Measurements from ENCODE around the gene ZG16.

The ZG16 gene

DNA sequence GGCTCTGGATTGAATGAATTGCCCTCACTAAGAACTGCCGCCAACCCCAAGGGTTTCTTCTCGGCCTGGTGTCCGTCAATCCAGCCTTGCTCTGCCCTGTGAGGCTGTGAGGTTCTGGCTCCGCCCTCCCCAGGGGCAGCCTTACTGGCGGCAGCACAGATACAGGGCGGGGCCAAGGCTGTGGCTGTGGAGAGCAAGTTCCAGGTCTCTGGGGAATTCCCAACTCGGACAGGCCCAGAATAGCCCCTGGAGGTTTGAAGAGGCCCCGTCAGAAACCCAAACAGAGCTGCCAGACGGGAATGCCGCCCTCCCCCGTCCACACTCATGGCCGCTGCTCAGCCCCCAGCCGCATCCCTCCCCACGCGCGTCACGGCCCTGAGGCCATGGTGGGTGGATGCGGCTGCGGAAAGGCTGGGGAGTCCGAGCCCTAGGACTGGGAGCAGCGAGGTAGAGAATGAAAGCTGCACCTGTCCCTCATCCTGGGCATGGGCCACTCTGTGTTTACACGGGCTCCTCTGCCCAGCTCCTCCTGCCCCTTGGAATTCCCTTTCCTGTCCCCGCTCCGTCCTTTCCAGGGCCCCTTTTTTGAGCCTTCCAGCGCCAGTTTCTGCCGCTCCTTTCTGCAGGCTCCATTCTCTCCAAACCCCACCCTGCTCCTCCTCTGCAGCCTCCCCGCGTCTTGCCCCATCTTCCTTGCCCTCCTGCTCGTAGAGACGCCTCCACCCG, 33.3 kb downstream of the ZG16 start:
- DNase-seq: peak; percentile 94 to 96

DNA sequence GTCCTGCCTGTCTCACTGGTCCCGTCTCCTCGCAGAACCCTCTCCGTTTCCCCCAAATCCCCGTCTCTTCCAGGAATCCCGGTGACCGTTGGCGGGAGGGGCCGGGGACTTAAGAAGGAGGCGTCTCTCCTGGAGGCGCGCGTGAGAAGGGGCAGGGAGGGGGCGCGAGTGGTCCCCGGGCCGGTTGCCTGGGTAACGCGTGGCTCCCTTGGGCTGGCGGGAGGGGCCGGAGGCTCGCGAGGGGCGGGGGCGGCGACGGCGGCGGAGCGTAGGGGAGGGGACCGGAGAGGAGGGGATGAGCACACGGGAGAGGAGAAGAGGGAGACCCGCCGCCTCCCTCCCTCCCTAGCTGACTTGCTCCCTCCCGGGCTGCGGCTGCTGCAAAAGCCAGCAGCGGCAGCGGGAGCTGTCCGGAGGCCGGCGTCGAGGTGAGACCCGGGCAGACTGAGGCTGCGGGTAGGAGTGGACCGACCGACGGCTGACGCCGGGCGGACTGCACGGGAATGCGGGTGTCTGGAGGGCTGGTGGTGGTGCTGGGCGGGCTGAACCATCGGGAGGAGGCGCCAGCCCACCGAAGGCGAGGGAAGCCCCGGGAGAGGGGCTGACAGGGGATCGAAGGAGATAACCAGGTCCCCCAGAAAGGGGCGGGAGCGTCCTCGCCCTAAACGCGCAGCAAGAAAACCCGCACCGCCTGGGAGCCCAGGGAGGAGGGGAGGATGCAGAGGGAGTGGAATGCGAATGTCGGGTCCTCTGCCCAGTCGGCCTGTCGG, 34.0 kb downstream of the ZG16 start, which contains the start of gene PRRT2:
Gene PRRT2 (plus strand): TSS at position 298 of the 770 bp plus-strand sequence. CDS start 862 bp downstream, outside the sequence.
- DNase-seq: no peak

DNA sequence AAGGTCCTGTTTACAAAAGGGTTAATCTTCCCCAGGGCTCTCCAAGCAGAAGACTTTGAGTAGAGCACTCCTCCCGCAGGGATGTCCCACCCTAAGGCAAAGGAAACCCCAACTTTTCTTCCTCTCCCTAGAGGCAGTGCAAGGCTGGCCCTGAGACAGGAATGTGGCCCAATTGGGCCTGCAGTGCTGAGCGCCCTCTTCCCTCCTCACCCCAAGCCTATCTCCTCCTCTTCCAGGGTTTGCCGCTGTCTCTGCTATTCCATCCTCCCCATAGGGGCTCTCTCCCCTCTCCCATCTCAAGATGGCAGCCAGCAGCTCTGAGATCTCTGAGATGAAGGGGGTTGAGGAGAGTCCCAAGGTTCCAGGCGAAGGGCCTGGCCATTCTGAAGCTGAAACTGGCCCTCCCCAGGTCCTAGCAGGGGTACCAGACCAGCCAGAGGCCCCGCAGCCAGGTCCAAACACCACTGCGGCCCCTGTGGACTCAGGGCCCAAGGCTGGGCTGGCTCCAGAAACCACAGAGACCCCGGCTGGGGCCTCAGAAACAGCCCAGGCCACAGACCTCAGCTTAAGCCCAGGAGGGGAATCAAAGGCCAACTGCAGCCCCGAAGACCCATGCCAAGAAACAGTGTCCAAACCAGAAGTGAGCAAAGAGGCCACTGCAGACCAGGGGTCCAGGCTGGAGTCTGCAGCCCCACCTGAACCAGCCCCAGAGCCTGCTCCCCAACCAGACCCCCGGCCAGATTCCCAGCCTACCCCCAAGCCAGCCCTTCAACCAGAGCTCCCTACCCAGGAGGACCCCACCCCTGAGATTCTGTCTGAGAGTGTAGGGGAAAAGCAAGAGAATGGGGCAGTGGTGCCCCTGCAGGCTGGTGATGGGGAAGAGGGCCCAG, 34.9 kb downstream of the ZG16 start:
- DNase-seq: no peak

DNA sequence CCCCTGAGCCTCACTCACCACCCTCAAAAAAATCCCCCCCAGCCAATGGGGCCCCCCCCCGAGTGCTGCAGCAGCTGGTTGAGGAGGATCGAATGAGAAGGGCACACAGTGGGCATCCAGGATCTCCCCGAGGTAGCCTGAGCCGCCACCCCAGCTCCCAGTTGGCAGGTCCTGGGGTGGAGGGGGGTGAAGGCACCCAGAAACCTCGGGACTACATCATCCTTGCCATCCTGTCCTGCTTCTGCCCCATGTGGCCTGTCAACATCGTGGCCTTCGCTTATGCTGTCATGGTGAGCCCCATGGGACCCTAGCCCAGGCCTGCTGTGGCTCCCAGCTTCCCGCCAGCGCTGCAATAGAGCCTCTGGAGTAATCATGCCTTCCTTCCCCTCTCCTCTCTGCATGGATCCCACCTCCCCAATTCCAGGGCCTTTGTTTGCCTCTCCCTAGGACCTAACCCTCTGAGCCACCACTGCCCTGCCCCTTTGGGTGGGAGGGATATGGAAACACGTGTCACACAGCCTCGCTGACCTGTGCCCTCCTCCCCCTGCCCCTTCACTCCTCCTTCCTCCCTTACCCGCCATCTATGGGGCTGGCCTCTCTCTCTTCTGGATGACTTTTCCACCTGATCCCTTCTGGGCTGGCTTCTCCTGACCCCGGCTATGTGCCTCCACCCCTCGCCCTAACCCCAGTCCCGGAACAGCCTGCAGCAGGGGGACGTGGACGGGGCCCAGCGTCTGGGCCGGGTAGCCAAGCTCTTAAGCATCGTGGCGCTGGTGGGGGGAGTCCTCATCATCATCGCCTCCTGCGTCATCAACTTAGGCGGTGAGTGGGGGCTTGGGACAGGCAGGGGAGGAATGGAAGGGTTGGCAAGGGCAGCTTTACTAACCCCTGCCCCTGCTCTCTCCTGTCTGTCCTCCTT, 35.8 kb downstream of the ZG16 start:
- DNase-seq: no peak

DNA sequence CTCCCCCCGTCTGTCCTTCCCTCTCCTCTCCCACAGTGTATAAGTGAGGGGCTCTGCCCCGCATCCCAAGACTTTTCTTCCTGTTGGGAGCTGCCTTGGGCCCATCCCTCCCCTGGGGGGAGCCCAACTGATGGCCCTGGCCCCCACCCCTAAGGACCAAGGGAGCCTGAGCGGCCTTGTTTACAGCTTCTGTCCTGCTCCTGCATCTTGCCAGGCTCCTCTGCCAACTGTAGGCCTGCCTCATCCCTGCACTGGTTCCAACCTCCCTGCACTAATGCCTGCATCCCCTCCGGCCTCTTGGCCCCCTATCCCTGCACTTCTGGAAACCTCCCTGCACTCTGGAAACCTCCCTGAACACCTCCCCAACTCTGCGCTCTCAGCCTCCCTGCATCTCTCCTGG, 36.5 kb downstream of the ZG16 start:
- no peak for DNase-seq

DNA sequence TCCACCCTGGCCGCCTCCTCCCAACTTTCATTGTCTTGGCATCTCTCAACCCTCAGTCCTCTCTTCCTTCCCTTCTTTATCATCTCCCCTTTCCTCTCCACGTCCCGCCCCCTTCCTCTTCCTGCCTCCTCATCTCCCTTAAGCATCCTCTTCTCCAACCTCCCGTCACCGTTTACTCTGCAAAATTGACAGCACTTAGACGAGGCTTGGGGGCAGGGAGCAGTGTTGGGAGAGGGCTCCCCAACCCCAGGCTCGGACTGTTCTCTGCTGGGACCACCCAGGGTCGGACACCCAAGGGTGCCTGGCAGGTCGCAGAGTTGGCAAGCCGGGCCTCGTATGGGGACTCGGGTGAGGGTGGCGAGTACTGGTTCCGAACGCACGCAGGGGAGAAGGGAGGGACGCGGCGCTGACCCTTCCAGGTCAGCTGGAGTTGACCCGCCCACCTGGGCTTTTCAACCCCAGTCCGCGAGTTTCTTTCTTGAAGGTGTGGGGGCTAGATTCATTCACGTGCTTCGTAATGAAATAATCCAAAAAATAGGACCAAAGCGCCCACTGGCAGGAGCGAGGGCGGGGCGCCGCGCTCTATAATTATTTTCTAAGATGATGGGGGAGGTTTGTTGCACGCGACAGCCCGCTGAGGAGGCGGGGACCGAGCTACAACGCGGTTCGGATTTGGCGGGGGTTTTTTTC, 37.1 kb downstream of the ZG16 start:
- peak in 1 of 2 experiments; percentile 27 for DNase-seq

DNA sequence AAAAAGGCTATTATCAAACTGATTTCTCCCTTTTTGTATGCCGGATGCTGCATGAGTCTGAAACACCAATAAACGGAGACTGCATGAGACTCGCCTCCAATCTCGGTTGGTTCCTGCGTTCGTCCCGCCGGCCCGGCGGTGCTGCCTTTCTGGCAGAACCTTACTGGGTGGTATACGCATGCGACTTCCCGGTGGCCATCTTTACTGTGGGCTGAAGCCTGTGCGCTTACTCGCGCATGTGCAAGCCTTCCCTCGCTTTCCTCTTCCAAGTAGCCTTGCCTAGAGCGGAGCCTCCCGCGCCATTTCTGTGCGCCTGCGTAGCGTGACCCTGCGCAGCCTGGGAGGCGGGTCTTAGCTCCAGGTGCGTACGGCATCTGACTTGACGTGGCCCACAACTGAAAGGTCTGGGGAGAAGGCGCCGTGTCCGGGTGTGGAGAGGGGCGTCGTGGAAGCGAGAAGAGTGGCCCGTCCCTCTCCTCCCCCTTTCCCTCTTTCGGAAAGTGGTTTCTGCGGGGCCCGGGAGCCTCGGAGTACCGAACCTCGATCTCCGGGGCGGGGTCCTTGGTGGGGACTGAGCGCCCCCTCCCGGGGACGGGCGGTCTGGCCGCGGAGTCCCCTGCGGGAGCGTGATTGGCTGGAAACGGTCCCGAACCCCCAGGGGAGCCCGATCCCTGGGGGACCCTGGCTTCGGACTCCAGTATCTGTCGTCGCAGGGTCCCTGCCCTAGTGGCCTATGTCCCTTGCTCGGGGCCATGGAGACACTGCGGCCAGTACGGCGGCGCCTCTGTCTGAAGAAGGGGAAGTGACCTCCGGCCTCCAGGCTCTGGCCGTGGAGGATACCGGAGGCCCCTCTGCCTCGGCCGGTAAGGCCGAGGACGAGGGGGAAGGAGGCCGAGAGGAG, 38.0 kb downstream of the ZG16 start, which contains the start of gene PAGR1:
Gene PAGR1 (plus strand): TSS at position 360 of the 901 bp plus-strand sequence. CDS start 374 bp downstream, at position 734.
- peak; percentile 98 to 99 for DNase-seq

DNA sequence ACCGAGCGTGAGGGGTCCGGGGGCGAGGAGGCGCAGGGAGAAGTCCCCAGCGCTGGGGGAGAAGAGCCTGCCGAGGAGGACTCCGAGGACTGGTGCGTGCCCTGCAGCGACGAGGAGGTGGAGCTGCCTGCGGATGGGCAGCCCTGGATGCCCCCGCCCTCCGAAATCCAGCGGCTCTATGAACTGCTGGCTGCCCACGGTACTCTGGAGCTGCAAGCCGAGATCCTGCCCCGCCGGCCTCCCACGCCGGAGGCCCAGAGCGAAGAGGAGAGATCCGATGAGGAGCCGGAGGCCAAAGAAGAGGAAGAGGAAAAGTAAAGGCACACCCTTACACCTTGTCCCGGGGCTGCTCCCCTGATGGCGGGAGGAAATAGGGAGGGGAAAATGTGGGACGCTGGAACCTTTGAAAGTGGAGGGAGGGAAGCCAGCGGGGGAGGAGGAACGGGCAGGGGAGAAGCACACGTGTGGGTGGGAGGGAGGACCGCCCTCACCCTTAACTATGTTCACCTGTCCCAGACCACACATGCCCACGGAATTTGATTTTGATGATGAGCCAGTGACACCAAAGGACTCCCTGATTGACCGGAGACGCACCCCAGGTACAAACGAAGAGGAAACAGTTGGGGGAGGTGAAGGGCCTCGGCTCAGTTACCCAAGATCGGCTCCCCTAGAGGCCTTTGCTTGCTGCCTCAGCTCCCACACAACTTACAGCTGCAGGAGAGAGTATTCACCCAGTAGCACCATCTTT, 38.8 kb downstream of the ZG16 start:
- peak; percentile 45 to 89 for DNase-seq

DNA sequence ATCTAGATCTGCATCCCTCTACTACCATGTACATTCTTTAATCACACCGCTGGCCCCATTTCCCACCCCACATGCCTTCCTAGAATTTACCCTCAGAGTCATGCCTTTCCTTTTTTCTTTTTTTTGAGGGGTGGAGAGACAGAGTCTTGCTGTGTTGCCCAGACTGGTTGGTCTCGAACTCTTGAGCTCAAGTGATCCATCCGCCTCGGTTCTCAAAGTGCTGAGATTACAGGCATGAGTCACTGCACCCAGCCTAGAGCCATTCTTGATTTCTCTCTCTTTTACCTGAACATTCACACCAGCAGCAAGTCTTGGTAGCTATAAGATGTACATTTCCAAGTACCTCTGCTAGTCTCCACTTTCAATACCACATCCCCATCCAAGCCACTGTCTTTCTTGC, 40.0 kb downstream of the ZG16 start:
- DNase-seq: no peak

DNA sequence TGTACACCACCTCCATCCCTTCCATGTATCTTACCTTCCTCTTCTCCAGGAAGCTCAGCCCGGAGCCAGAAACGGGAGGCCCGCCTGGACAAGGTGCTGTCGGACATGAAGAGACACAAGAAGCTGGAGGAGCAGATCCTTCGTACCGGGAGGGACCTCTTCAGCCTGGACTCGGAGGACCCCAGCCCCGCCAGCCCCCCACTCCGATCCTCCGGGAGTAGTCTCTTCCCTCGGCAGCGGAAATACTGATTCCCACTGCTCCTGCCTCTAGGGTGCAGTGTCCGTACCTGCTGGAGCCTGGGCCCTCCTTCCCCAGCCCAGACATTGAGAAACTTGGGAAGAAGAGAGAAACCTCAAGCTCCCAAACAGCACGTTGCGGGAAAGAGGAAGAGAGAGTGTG, 41.5 kb downstream of the ZG16 start:
- DNase-seq: no peak

DNA sequence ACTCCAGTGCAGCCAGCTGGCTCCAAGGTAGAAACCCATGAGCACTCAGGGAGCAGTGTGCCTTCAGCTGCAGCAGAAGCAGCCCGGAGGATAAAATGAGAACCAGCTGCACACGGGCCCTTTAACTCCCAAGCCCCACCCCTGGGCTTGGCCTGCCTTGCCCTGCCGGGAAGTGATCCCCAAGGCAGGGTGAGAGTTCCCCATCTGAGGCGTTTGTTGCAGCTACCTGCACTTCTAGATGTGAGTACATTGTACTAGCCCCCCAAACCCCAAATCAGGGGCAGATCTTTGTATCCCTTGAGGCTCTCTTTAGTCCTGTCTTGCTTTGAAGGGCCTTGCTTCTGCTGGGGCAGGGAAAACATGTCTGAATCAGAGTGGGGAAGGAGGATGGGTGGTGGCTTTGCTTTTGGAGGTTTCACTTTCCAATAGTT, 42.2 kb downstream of the ZG16 start, which contains the start of gene MVP:
Gene MVP (plus strand): TSS at position 192 of the 431 bp plus-strand sequence. CDS start 10,088 bp downstream, outside the sequence.
- peak in 1 of 2 experiments; percentile 71 for DNase-seq

DNA sequence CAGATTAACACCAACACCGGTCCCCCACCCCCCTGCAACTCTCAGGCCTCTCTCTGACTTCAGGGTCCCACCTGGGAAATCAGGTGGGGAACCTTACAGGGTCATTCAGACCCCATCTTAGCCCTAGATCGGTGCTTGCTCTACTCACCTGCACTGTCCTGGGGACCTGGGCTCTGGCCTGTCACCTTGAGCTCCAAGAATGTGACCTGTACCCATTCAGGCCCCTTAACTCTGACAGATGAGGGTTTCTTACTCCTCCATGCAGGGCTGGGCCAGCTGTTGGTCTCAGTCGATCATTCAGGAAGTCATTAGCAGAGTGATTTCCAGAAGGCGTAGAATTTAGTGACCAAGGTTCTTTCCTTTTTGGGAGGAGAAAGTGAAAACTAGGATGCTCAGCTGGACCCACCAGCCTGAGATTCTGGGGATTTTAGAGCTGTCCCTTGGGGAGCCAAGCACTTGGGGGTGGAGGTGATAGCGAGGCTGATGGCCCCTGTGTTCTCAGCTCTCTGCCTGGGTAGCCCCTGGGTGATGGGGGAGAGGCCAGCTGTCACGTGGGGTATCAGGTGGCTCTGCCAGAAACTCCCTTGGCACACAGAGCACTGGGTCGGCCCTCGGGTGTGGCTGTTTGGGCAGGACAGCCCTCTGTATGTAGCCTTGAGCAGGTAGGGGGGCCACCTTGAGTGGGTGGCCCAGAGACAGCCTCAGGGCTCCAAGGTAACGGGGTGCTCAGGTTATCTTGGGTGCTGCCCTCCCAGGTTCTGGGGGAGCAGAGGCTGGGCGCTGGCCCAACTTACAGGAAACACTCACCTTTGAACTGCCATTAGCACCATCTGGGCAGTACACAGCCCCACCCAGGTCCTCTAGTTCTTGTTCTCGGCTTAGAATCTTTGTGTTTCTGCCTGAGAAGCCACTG, 42.9 kb downstream of the ZG16 start:
- peak; percentile 45 to 69 for DNase-seq

DNA sequence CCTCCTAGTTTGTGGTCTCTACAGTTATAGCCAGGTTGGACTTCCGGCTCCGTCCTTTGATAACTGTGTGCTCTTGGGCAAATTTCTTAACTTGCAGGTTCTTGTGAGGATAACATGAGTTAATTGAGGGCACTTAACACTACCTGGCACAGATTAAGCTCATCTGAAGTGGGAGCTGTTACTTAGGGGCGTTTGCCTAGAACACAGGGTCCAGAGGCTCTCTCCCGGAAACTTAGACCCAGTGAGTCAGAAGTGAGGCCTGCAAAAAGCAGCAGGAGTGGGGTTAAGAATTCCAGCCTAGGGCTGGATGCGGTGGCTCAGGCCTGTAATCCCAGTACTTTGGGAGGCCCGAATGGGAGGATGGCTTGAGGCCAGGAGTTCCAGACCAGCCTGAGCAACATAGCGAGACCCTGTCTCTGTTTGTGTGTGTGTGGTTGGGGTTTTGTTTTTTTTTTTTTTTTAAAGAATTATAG, 43.6 kb downstream of the ZG16 start:
- peak; percentile 47 to 83 for DNase-seq

DNA sequence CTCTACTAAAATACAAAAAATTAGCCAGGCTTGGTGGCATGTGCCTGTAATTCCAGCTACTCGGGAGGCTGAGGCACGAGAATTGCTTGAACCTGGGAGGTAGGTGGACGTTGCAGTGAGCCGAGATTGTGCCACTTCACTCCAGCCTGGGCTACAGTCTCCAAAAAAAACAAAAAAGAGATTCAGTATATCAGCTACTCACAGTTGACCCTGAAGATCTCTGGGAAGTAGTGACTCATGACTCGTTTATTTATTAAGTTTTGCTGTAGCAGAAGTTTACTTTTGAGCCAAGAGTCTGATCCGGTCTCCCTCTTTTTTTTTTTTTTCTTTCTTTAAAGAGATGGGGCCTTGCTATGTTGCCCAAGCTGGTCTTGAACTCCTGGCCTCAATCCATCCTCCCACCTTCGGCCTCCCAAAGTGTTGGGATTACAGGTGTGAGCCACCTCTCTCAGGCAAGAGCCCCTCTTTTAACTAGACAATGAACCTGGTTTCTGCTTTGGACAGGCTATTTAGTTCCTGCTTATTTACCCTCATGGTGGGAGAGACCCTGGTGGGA, 46.6 kb downstream of the ZG16 start:
- DNase-seq: peak in 1 of 2 experiments; percentile 80

DNA sequence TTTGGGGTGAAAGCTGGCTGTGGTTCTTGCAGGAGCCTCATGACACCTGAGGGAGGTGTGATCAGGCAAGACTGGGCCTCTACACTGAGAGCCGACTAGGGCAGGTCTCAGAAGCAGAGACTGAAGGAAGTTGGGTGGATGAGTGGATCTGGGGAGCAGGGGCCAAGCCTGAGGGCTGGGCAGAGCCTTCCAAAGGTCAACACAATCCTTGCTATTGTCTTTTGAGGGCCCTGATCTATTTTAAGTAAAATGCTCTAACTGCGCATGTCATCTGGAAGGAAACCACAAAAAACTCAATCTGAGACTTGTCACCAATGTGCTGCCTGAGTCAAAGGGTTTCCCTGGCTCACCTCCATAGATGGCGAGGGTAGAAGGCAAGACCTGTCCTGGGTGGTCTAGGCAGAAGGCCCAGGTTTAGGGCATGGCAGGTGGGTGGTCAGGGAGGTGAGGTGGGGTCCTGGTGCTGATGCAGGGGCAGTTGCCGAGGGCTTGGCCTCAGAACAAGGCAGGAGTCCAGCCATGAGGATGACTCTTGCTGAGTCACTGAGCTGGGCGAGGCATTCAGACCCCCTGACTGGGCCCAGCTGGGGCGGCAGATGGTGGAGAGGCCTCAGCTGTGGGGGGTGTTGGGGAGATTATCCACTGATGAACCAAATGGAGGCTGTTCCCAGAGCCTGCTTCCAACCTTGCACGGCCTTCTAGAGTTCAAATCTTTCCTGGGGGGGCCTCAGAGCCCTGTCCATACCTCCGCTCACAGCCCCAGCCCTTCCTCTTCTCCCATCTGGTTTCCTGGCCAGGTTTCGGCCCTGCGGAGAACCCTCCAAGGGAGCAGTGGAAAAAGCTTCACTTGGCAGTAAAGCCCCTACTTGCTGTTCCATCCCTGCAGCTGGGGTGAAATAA, 47.3 kb downstream of the ZG16 start:
- peak in 1 of 2 experiments; percentile 68 for DNase-seq

DNA sequence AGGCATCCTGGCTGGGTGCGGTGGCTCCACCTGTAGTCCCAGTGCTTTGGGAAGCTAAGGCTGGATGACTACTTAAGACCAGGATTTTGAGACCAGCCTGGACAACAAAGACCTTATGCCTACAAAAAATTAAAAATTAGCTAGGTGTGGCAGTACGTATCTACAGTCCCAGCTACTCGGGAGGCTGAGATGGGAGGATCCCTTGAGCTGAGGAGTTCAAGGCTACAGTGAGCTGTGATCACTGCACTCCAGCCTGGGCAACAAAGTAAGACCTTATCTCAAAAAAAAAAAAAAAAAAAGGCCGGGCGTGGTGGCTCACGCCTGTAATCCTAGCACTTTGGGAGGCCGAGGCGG, 48.3 kb downstream of the ZG16 start:
- no peak for DNase-seq

DNA sequence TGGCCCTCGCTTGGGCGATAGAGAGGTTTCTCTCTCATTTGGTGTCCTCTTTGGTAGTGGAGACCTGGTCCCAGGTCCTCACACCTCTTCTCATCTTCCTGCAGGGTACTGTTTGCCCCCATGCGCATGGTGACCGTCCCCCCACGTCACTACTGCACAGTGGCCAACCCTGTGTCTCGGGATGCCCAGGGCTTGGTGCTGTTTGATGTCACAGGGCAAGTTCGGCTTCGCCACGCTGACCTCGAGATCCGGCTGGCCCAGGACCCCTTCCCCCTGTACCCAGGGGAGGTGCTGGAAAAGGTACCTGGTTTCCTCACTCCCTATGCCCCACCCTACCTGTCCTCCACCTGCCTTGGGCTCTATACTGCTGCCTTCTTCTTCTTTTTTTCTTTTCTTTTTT, 52.7 kb downstream of the ZG16 start:
- no peak for DNase-seq

All from SW 1271 (cell line).